Fibroblast of skin of left quadriceps (primary cell): ENCODE measurements around the gene MYH2.
"Not testable (repeated sequence)": the region's sequence is repeated elsewhere in the genome, so short reads cannot be mapped to it uniquely, and the experiment has no call there.

Experiments used
- DNase-seq, 2 experiments: peaks; one replicate each; pipeline ENCODE4 v3.0.0-alpha.2; 2013; ENCODE audit warnings: low read depth in 2 of 2

The MYH2 gene

GRCh38 chr17:10549096-10549842 lies at the start of gene MYH2:
TSS of gene MYH2 (minus strand) at chr17:10549658. CDS start at chr17:10547920, 1,738 bp downstream.
- no peak for DNase-seq

GRCh38 chr17:10598621-10599020 lies 49.2 kb upstream of the MYH2 start:
- no peak for DNase-seq

GRCh38 chr17:10589553-10590145 lies 40.2 kb upstream of the MYH2 start:
- no peak for DNase-seq

DNA sequence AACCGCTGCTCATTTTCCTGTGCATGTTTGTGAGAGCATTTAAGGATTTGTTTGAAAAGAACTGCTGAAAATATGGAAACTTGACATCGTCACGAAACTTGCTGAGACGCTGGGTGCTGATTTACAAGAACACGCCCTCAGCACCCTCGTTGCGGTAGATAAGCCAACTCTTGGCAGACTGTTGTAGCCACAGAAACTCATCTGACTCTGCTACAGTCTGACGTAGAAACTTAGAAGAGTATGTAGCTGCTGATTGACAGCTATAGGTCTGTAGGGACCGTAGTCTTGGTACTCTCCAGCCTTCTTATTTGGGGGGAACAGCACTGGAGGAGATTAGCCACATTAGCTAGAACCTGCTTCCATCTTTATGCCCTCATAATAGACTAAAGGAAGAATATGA lies 36.1 kb upstream of the MYH2 start:
- DNase-seq = no peak

DNA sequence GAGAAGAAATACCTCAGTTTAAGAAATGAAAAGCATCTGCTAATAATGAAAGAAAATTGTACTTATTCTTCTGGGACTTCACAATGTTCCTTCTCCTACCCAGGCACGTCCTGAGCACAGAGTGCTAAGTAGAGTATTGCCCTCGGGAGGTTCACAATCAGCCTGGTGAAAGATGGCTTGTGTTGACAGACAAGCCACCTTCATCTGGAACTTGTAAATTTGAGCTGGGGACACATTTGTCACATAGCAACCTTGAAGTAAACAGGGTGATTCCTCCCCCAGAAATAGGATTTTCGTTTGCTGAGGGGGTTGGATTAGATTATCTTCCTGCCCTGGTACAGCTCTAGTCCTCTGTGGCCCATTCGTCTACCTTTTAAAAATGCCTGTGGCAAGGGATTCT lies 34.4 kb upstream of the MYH2 start:
- DNase-seq = no peak

- DNase-seq = no peak
Observed at GRCh38 chr17:10579270-10579669, 29.8 kb upstream of the MYH2 start.

- DNase-seq = no peak
Observed at GRCh38 chr17:10574324-10574723, 24.9 kb upstream of the MYH2 start.

DNA sequence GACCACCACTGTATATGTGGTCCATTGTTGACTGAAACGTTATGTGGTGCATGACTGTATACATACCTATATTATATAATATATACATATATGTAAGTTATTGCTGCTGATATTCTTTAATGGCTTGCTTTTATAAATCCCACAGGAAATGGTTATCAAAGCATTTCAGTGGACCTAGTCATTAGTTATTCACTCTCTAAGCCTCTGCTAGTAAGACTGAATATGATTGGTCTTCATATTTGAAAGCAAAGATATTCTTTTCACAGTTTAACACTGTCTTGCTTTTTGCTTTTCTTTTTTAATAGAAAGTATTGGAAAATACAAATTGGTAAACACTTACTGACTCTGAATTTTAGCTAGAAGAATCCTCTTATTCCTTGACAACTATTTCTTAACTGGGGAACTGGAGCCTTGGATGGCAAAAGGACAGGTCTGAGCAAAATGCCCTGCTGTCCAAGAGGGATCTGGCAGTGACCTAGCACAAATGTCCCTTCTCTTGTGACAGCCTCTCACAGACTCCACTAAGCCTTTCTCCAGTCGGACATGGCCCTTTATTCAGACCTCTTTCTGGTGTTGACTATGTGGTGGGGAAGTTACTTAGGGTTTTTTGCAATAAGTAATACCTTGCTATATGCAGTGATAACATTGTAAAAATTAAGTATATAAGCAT lies 14.7 kb upstream of the MYH2 start:
- no peak for DNase-seq

GRCh38 chr17:10558049-10558448 lies 8.6 kb upstream of the MYH2 start:
- DNase-seq = no peak

- peak in 1 of 2 experiments; percentile 5 for DNase-seq
Observed at GRCh38 chr17:10557422-10557821, 8.0 kb upstream of the MYH2 start.

- no peak for DNase-seq
Observed at GRCh38 chr17:10556301-10557005, 7.0 kb upstream of the MYH2 start.

- DNase-seq = no peak
Observed at GRCh38 chr17:10550014-10550413, 556 bp upstream of the MYH2 start.

DNA sequence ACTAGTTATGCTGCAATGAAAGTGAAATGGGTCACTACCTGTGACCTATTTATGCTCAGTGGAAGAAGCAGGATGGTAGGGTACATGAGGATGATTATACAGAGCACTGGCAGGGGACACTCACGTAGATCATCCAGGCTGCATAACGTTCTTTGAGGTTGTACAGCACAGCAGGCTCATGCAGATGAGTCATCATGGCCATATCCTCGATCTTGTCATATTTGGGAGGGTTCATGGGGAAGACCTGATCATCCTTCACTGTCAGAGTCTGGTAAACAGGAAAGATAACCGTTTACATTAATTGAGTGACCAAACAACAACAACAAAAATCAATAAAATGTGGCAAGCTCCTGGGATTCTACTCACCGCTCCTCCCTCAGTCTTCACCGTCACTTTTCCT lies 2.1 kb downstream of the MYH2 start:
- no peak for DNase-seq

DNA sequence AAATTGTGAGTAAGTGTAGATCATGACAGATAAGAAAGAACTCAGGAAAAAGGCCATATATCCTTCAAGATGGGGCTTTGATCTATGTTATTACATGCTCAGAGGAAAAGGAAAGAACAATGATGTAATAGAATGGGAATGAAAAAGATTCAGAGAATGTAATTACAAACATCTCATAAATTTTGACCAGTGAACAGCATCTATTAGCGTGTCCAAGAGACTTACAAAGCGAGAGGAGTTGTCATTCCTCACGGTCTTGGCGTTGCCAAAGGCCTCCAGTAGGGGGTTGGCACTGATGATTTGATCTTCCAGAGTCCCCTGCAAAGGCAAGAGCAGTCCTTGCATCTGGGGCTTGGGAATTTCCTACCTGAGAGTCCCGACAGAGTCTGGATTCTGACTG lies 6.0 kb downstream of the MYH2 start:
- peak; percentile 8 to 9 for DNase-seq

DNA sequence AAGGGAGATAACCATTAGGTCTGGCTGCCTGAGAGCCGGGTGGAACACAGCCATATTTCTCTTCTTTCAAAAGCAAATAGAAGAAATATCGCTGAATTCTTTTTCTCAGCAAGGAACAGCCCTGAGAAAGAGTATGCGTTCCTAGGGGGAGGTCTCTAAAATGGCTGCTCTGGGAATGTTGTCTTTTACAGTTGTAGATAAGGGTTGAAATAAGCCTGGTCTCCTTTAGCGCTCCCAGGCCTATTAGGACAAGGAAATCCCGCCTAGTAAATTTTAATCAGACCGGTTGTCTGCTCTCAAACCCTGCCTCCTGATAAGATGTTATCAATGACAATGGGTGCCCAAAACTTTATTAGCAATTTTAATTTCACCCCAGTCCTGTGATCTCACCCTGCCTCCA lies 8.3 kb downstream of the MYH2 start:
- not testable (repeated sequence) for DNase-seq

GRCh38 chr17:10532026-10532425 lies 17.4 kb downstream of the MYH2 start:
- DNase-seq = no peak

DNA sequence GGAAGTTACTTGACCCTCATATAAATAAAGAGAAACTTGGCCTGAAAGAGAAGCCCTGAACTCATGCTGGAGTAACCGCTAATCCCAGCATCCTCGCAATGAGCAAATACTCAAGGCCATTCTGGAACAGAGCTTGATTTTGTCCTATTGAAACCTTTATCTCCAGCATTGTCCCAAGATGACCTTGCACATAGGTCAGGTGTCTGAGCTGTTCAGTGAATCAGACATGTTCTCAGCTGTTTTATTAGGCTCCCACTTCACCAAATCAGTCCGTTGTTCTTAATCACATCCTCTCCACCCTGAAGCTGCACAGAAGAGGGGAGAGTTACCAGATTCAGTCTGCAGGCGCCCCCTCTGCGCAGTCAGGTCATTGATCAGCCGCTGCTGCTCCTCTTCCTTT lies 22.0 kb downstream of the MYH2 start:
- no peak for DNase-seq

DNA sequence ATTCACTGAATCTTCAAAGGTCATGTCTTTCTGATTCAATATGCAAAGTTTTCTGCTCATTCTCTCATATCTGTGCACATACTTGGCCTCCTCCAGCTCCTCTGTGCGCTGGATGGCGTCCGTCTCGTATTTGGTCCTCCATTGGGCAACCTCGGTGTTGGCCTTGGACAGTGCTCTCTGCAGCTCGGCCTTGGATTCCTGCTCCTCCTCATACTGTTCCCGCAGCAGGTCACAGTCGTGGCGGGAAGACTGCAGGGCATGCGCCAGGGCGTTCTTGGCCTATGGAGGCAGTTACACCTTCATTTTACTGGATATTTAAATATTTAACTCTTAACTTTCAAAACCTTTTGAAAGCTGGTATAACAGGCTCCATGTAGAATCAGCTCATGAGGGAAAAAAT lies 22.9 kb downstream of the MYH2 start:
- DNase-seq = no peak

- no peak for DNase-seq
Observed at GRCh38 chr17:10523064-10523463, 26.4 kb downstream of the MYH2 start.

DNA sequence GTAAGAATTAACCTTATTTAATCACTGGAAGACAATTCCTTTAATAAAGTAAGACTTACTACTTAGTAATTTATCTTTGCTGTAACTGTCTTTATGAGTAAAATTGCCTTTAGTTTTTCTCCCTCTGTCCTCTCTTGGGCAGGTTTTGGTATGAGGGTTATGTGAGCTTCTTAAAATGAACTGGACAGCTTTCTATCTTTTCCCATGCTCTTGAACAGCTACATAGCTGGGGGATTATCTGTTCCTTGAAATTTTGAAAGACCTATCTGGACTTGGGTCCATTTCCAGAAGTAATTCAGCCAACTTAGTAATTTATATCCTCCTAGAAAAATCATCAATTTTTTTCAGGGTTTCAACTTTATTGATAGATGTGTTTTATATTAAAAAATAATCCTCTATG lies 27.5 kb downstream of the MYH2 start:
- DNase-seq = no peak

- DNase-seq = no peak
Observed at GRCh38 chr17:10518271-10519037, 31.0 kb downstream of the MYH2 start, which contains the start of gene MYH1. TSS of gene MYH1 (minus strand) at chr17:10518542. CDS start at chr17:10516642, 1,900 bp downstream.

DNA sequence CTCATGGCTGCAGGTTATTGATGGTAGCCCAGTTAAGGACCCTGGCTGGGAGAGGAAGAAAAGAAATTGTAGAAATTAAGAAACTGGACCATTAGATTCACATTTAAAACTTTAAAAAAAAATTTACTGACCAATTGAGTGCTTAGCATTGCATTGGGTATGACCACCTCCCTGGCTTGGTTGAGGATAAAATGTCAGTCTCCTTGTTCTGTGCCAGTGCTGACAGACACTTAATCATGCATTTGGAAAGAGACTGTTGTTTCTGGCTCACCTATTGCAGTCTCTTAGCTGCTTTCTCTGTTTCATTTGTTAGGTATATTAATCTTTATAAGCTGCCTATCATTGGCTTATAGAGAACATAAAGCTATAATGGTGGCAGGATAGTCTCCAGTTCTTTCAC lies 32.8 kb downstream of the MYH2 start:
- DNase-seq = no peak
